NCI-H128 (cell line): Measurements from ENCODE around the gene GJB3.
"Not testable (repeated sequence)": the region's sequence is repeated elsewhere in the genome, so short reads cannot be mapped to it uniquely, and the experiment has no call there.

Source experiments
- DNase-seq: peaks from one replicate; lab custom pipeline; 2025; ENCODE audit not compliant: unreplicated experiment; lab: John Stamatoyannopoulos, UW

GJB3 gene

GRCh38 chr1:34818862-34819261, 37.8 kb downstream of the GJB3 start:
- not testable (repeated sequence) for DNase-seq

GRCh38 chr1:34822202-34822601, 41.2 kb downstream of the GJB3 start:
- no peak for DNase-seq

GRCh38 chr1:34824817-34825454, 43.9 kb downstream of the GJB3 start:
- no peak for DNase-seq

DNA sequence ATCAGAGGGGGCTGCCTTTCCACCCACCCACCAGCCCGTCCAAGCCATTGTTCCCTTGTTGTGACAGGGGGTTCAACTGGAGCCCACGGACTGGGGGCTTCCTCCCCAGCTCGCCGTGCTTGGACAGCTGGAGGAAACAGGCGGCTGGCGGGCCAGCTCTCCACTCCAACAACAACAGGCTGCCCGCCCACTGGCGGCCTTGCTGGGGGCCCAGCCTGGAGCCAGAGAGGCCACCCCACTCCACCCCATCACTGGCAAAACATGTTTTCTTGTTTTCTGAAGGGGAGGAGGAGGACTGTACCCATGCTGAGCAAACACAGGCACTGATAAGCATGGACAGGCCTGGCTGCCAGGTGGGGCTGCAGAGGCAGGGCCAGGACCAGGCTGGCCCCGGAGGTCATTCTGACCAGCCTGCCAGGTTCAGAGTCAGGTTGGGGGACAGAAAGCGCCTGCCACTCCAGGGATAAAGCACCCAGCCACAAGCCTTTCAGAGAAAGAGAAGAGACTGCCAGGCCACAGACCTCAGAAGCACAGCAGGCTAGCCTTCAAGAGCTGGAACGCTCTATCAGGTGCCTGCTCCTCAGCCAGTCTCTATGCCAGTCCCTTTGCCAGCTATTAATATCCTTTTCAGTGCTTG, 44.6 kb downstream of the GJB3 start:
- DNase-seq = no peak

- no peak for DNase-seq
These were observed 46.4 kb downstream of the GJB3 start for GRCh38 chr1:34827341-34827941.

DNA sequence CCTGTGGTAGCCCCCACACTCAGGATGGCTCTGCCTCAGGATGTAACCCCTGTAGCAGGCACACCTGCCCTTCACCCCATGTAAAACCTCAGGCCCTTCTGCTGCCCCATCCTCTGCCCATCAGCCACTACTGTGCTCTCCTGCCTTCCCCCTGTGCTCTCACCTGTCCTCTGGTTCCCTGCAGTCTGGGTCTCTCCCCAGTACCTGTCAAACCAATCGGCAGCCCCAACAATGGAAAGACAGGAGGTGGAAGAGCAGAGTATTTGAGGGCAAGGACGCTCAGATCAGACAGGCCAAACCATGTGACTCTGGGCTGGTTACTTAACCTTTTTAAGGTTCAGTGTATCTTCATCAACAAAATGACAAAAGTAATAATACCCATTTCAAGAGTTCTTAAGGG, 47.6 kb downstream of the GJB3 start:
- no peak for DNase-seq

DNA sequence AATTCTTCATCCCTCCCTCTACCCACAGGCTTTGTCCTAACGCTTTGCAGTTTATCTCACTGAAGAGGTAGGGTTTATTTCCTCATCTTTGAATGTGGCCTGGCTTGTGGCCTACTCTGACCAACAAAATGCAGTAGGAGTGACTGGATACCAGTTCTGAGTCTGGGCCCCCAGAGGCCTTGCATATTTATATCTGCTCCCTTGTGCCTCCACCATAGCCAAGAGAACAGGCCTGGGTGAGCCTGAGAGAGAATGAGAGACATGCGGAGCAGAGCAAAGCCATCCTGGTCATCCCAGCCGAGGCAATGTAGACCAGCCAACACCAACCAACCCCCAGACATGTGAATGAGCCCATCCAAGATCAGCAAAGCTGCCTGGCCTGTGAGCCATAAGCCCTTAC, 48.2 kb downstream of the GJB3 start:
- DNase-seq = no peak

- no peak for DNase-seq
These were observed 50.8 kb downstream of the GJB3 start for GRCh38 chr1:34831721-34832246.

DNA sequence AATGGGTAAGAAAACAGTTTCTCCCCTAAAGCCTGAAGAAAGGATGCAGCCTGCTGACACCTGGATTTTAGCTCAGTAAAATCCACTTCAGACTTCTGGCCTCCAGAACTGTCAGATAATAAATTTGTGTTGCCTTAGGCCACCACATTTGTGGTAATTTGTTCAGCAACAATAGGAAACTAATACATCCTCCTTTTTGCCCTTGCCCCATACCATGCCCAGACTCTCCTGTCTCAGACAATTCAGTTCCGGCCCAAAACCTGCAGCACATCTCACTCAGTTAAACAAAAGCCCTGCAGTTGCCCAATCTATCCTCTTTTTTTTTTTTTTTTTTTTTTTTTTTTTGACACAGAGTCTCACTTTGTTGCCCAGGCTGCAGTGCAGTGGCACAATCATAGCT, 52.7 kb downstream of the GJB3 start:
- no peak for DNase-seq
